Activated B cell treated with CpG ODN at 0.5 μM for 24 hours (primary cell): ENCODE measurements around the gene PMS1. TPM values are rescaled to one million over a fixed set of nuclear protein-coding genes. Genes with fewer than 3 reads are reported as not detected.

ENCODE experiments used
- ATAC-seq: fragments of 200-7000 bp; cut with Tn5 transposase; one replicate; pipeline ENCODE4 v1.10.0; 2021; ENCODE audit warnings: low read depth, mild to moderate bottlenecking, moderate library complexity
- CTCF ChIA-PET: fragments of 350-600 bp; sonication (Branson Sonifier 250); formaldehyde crosslinking; loops from one replicate; lab custom pipeline; 2021; ENCODE audit warnings: antibody characterized with exemption; lab: Charles Lee
- POLR2A ChIA-PET: fragments of 350-600 bp; sonication (Branson Sonifier 250); formaldehyde crosslinking; loops from one replicate; lab custom pipeline; 2021; ENCODE audit warnings: antibody characterized with exemption; lab: Charles Lee
- DNase-seq: peaks from one replicate; pipeline ENCODE4 v3.0.0; 2022
- H3K27ac Mint-ChIP-seq: one replicate; pipeline ENCODE4 v1.8.0; 2020; ENCODE audit warnings: mixed read lengths
- H3K27me3 Mint-ChIP-seq: one replicate; pipeline ENCODE4 v1.8.0; 2021; ENCODE audit warnings: mixed read lengths
- H3K36me3 Mint-ChIP-seq: one replicate; pipeline ENCODE4 v1.8.0; 2021; ENCODE audit warnings: low read depth, mixed read lengths
- H3K4me1 Mint-ChIP-seq: one replicate; pipeline ENCODE4 v1.8.0; 2021; ENCODE audit warnings: mixed read lengths
- H3K4me3 Mint-ChIP-seq: one replicate; pipeline ENCODE4 v1.8.0; 2020; ENCODE audit warnings: mild to moderate bottlenecking, mixed read lengths
- H3K9me3 Mint-ChIP-seq: one replicate; pipeline ENCODE4 v1.8.0; 2020; ENCODE audit warnings: mixed read lengths
- CTCF ChIP-seq: fragments of 200-600 bp; IDR thresholded peaks from one replicate; pipeline ENCODE4 v1.8.0; 2022; ENCODE audit warnings: antibody characterized with exemption, mild to moderate bottlenecking
- intact Hi-C: fragments of 100-400 bp; cut with micrococcal nuclease; formaldehyde crosslinking; loops from one replicate; pipeline ENCODE4 v1.15.1; 2024
- total RNA-seq: library from RNA; stranded (reverse); gene quantifications from 2 replicates; pipeline ENCODE4 v1.2.3, GENCODE V29; 2022

The PMS1 gene
- total RNA-seq, 1 donor from 2014 or later = 39.0 TPM

- intact Hi-C loops = no loop called here
- Mint-ChIP-seq H3K4me1 (no peaks in the 10 kb centered on the region), H3K27me3 (no peaks in the 10 kb centered on the region), H3K9me3 (no peaks in the 10 kb centered on the region), H3K27ac (no peak overlapping the region), H3K36me3 (no peaks in the 10 kb centered on the region), H3K4me3 (no peak overlapping the region)
- DNase-seq (no peak), ATAC-seq (no peak)
- POLR2A ChIA-PET = no interaction called here
- no peak for TF ChIP-seq CTCF
- CTCF ChIA-PET = no interaction called here
Observed at GRCh38 chr2:189896809-189897208, 112.6 kb downstream of the PMS1 start.

GRCh38 chr2:189899101-189899500, 114.9 kb downstream of the PMS1 start:
- CTCF ChIA-PET = no interaction called here
- H3K4me1 Mint-ChIP-seq = no peaks in the 10 kb centered on the region
- no peaks in the 10 kb centered on the region for H3K9me3 Mint-ChIP-seq
- POLR2A ChIA-PET = no interaction called here
- no peaks in the 10 kb centered on the region for H3K36me3 Mint-ChIP-seq
- no peaks in the 10 kb centered on the region for H3K27me3 Mint-ChIP-seq
- no peak overlapping the region for H3K4me3 Mint-ChIP-seq
- ATAC-seq (no peak), DNase-seq (no peak)
- intact Hi-C loops = no loop called here
- no peak for TF ChIP-seq CTCF
- no peak overlapping the region for H3K27ac Mint-ChIP-seq

DNA sequence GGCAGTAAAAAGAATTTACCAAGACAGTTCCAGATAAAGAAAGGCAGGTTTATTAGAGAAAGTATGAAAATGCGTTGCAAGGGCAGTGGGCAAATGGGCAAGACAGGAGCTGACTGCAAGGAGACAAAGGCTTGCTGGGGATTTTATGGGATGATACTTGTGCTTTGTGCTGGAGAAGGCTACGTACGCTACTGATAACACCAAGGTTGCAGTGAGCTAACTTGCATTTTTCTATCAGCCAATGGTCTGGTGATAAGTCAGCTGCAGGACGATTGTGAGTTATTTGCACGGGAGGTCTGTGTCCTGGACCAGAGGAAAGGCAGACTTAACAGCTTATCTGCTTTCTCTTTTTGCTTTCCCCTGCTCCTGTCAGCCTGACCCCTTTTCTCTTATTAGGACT, 116.5 kb downstream of the PMS1 start:
- intact Hi-C loops = no loop called here
- no peak for ATAC-seq
- DNase-seq = no peak
- TF ChIP-seq CTCF = no peak
- ChIA-PET POLR2A (no interaction called here), CTCF (no interaction called here)
- Mint-ChIP-seq H3K27ac (no peak overlapping the region), H3K27me3 (no peaks in the 10 kb centered on the region), H3K36me3 (no peaks in the 10 kb centered on the region), H3K4me3 (no peak overlapping the region), H3K4me1 (no peaks in the 10 kb centered on the region), H3K9me3 (no peaks in the 10 kb centered on the region)

- Mint-ChIP-seq H3K27ac (no peak overlapping the region), H3K9me3 (no peaks in the 10 kb centered on the region), H3K4me3 (no peak overlapping the region), H3K36me3 (no peaks in the 10 kb centered on the region), H3K4me1 (no peaks in the 10 kb centered on the region), H3K27me3 (no peaks in the 10 kb centered on the region)
- ChIA-PET CTCF (no interaction called here), POLR2A (no interaction called here)
- intact Hi-C loops = no loop called here
- ATAC-seq = no peak
- no peak for DNase-seq
- no peak for TF ChIP-seq CTCF
Observed at GRCh38 chr2:189901664-189902063, 117.4 kb downstream of the PMS1 start.

DNA sequence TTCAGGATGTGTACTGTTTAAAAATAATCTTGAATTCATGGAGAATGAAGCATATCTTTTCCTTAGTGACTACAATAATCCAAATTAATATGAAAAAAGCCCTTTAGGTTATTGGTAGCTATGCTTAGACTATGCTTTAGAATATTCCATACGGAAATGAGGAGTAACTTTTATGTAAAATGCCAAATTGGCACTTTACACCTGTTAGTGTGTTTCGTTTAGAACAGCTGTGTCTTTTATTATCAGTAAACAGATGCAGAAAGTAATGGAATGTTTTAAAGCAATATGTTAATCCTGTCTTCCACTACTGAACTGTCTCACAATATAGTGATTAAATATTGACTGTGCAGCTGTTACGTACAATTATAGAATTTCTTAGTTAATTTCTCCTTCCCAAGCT, 129.6 kb downstream of the PMS1 start:
- H3K36me3 Mint-ChIP-seq = no peaks in the 10 kb centered on the region
- no peak for DNase-seq
- POLR2A ChIA-PET = no interaction called here
- H3K9me3 Mint-ChIP-seq = no peaks in the 10 kb centered on the region
- no peak overlapping the region for H3K4me3 Mint-ChIP-seq
- H3K27me3 Mint-ChIP-seq = no peaks in the 10 kb centered on the region
- no peaks in the 10 kb centered on the region for H3K4me1 Mint-ChIP-seq
- intact Hi-C loops = no loop called here
- H3K27ac Mint-ChIP-seq = no peak overlapping the region
- no peak for TF ChIP-seq CTCF
- ATAC-seq = no peak
- CTCF ChIA-PET = no interaction called here
